Measurements from ENCODE around the gene AGAP3. TPM values are rescaled to one million over a fixed set of nuclear protein-coding genes. Genes with fewer than 3 reads are reported as not detected.

The AGAP3 gene
- total RNA-seq, 1 experiment from 2014 or later = 79.6 TPM

DNA sequence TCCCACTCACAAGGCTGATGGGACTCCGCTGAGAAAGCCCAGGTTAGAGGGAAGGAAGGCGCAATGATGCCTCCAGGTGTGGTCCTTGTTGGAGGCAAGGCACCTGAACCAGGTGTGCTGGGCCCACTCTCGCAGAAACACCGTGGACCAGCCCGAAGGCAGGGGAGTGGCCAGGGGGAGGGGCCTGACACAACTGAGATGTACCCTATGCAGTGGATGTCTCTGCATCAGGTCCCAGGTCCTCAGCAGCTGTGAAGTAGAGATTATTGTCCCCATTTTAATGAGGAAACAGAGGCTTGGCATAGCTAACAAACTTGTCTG is 49.2 kb downstream of the AGAP3 start:
- in situ Hi-C loops (cut with HindIII; ENCODE audit: low pct_unique_long_range_greater_than_20kb, low sequenced_read_pairs) = no loop called here

DNA sequence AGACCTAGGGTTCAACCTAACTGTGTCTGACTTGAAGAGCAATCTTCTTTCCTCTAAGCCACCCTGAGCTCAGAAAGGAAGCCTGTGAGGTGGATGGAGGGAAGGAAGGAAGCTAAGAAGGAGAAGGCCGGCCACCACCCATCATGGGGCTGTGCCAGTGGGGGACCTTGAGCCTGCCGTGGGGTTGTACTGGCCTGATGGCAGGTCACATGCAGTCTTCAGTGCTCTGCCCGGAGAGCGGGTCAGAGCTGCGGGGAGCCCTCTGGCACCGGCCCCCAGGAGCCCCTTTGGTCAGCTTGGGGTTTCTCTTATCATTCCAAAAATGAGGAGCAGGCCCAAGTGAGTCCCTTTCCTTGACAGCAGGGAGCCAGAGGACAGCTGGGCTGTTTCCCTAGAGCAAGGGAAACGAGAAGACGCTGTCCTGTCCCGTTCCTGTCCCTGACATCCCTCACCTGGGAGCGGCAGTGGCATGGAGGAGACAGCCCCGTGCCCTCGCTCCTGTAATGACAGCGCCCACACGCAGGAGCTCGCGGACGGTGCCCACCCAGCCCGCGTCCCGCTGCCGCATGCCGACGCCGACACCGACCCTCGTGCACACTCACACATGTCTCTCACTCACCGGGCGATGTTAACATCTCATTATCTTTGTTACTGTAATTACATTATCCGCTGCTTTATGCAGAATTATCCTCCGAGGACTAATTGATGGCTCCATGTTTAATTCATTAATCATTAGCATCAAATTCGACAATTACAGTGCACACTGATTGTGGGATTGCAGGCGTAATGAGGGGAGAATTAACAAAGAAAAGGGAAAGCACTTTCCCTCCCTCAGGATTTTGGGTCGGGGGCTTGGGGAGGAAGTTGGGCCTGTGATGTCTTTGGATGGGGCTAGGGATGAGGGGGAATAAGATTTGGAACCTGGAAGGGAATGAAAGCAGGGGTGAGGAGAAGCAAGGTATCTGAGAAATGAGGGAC is 49.9 kb downstream of the AGAP3 start:
- DNase-seq (ENCODE audit: low read depth, low spot score) = no peak
- in situ Hi-C loops (cut with HindIII; ENCODE audit: low pct_unique_long_range_greater_than_20kb, low sequenced_read_pairs) = no loop called here

More for the DNA sequence above, 49.2 kb downstream of the AGAP3 start:
- DNase-seq (ENCODE audit: low read depth, low spot score) = no peak

DNA sequence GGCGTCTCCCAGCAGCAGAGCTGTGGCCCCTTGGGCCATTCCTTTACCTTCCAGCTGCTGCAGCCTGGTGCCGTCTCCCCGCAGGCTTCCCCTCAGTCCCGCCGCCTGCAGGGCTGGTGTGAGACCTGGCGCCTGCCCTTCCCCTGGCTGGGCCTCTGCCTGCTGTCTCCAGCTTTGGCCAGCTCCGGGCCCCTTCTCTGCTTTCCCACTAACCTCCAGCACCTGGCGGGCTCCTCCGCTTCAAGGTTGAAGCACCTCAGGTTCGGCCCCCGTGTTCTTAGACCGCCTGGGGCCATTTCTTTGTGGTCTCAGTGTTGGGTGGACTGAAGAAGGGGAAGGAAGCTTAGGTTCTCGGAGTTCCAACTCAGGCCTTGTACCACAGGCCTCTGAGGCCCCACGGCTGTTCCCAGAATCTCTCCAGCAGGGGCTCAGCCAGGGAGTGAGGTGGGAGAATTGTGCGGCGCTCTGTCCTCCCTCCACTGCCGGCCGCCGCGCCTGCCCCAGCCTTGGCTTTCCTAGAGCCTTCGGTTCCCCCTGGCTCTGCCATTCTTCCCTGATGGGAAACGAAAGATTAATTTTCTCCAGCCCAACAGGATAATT is 50.9 kb downstream of the AGAP3 start:
- no peak for DNase-seq (ENCODE audit: low read depth, low spot score)
- in situ Hi-C loops (cut with HindIII; ENCODE audit: low pct_unique_long_range_greater_than_20kb, low sequenced_read_pairs) = no loop called here

DNA sequence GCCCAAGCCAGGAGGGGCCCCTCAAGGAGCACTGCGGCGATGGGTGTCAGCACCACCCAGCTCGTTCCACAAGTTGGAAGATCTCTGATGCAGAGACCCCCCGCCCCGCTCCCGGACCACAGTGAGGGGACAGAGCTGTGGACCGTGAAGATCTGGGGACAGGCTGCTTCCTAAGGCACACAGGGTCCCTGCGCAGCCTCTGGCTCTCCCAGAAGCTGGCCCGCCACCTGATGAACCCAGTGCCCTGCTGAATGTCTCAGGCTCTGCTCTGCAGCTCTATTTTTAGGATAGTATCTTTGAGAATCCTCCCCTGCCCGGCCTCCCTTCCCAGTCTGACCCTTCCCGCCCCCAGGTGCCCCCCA is 51.5 kb downstream of the AGAP3 start:
- in situ Hi-C loops (cut with HindIII; ENCODE audit: low pct_unique_long_range_greater_than_20kb, low sequenced_read_pairs) = no loop called here
- no peak for DNase-seq (ENCODE audit: low read depth, low spot score)

DNA sequence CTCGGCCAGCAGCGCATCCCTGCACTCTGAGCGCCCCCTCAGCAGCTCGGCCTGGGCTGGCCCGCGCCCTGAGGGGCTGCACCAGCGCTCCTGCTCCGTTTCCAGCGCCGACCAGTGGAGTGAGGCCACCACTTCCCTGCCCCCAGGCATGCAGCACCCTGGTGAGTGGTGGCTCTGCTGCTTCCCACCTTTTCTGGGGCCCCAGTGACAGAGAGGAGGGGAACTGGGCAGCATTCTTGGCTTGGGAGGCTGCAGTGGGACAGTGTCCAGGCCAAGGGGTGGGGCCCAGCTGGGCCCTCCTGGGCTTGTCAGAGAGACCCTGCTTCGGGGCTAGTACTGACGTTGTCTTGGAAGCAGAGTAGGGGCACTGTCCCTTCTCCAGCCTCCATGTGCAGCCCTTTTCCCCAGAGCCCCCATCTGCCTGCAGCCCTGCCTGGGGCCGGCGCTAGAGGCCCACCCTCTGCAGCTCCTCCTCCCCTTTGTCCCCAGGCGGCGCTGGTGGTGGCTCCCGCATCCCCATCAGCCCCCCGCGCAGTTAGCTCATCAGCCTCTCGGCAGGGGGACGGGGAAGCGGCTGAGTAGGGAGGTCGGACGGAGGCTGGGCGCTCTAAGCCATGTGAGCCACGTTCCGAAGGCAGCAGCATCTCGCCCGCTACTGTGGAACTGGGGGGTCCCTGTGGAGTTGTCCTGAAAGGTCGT is 52.0 kb downstream of the AGAP3 start:
- DNase-seq (ENCODE audit: low read depth, low spot score) = no peak
- in situ Hi-C loops (cut with HindIII; ENCODE audit: low pct_unique_long_range_greater_than_20kb, low sequenced_read_pairs) = no loop called here

DNA sequence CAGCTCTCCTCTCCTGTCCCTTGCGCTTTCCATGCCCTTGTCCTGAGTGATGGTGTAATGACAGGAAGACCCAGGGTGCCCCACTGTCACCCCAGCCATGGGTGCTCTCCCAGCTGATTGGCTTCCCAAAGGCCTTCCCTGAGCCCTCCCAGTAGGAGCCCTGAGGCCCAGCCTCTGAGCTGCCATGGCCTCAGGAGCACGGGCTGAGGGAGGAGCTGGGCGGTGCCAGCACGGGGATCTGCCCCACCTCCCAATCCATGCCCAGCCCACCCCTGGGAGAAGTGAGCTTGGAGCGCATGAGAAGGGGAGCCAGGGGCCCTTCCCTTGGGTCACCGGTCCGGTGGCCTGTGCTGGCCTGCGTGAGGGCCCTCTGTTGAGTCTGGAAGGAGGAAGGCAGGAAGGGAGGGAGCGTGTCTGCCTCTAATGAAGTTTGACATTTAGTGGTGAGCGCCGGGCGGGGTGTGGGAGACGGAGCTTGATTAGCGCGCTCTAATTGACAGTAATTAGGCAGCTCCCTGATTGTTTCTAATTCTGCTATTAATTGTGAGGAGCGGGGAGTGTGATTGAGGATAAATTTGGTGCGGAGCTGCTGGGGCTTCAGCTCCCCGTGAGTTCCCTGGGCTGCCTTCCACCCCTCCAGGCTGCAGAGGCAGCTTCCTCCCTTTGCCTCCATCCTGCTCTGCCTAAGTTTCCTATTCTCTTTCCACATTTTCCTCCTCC is 53.0 kb downstream of the AGAP3 start:
- in situ Hi-C loops (cut with HindIII; ENCODE audit: low pct_unique_long_range_greater_than_20kb, low sequenced_read_pairs) = no loop called here
- peak; percentile 28 for DNase-seq (ENCODE audit: low read depth, low spot score)

DNA sequence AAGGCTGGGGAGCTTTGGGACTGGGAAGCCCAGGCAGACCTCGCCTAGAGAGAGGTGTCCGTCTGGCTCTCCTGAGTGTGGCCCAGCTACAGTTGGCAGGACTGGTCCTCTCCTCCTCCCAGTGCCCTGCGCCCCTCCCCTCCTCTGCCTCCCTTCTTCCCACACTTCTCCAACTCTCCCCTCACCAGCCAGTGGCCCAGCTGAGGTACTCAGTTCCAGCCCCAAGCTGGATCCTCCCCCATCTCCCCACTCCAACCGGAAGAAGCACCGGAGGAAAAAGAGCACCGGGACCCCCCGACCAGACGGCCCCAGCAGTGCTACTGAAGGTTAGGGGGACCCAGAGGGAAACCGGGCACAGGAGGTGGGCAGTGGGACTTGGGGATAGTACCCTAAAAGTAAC is 53.5 kb downstream of the AGAP3 start:
- no peak for DNase-seq (ENCODE audit: low read depth, low spot score)
- in situ Hi-C loops (cut with HindIII; ENCODE audit: low pct_unique_long_range_greater_than_20kb, low sequenced_read_pairs) = no loop called here

DNA sequence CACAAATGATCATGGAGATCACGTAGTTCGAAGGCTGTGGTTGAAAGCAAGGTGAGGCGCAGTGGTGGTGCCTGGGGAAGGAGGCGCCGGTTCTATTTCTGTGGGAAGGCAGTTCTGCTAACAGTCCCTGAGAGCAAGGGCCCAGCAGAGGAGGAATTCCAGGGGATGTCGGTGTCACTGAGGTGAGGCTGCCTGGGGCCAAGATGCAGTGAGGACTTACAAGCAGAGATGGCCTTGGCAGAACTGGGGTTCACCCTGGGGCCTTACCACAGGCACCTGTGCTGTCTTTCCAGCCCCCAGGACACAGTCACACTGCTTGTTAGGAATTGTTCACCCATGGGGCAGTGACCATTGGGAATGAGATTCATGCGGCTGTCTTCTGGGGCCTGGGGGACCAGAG is 54.6 kb downstream of the AGAP3 start:
- in situ Hi-C loops (cut with HindIII; ENCODE audit: low pct_unique_long_range_greater_than_20kb, low sequenced_read_pairs) = no loop called here
- no peak for DNase-seq (ENCODE audit: low read depth, low spot score)

DNA sequence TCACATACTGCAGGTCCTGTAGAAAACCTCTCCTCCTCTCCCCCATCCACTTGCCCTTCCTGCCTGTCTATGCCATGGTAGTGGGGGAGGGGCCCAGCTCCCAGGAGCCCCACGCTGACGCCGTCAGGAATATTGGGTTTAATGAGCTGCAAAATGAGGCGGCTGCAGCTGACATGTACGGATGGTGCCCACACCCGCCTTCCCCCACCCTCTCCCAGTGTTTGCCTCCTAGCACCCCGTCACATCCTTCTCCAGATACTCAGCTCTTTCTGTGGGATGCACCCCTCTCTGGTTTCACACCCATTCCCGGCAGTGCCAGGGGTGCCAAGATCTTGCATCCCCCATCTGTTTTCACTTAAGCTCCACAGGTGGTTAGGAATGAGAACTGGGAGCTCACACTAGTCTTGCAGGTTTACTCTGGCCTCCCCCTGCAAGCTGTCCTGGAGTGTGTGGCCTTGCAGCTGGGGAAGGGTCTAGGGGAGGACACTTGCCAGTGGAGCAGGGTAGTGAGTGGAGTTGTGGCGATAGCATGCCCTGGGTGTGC is 55.1 kb downstream of the AGAP3 start:
- in situ Hi-C loops (cut with HindIII; ENCODE audit: low pct_unique_long_range_greater_than_20kb, low sequenced_read_pairs) = no loop called here
- no peak for DNase-seq (ENCODE audit: low read depth, low spot score)

DNA sequence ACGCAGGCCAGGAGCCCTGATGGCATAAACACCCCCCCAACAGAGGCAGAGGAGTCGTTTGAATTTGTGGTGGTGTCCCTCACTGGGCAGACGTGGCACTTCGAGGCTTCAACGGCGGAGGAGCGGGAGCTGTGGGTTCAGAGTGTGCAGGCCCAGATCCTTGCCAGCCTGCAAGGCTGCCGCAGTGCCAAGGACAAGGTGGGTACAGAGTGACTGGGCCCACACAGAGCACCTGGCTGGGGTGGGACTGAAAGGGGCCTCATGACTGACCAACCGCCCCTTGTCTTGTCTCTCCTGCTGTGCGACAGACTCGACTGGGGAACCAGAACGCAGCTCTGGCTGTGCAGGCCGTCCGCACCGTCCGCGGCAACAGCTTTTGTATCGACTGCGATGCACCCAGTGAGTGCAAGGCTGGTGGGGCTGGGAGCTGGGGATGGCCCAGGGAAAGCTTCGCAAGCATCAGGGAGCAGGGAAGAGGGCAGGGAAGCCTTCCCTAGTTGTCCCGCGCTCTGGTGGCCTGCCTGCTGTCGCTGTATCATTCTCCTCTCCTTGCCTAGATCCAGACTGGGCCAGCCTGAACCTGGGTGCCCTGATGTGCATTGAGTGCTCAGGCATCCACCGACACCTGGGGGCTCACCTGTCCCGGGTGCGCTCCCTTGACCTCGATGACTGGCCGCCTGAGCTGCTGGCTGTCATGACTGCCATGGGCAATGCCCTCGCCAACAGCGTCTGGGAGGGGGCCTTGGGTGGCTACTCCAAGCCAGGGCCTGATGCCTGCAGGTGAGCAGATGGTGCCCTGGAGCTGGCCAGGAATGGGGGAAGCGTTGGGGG is 55.8 kb downstream of the AGAP3 start:
- DNase-seq (ENCODE audit: low read depth, low spot score) = no peak
- in situ Hi-C loops (cut with HindIII; ENCODE audit: low pct_unique_long_range_greater_than_20kb, low sequenced_read_pairs) = no loop called here

DNA sequence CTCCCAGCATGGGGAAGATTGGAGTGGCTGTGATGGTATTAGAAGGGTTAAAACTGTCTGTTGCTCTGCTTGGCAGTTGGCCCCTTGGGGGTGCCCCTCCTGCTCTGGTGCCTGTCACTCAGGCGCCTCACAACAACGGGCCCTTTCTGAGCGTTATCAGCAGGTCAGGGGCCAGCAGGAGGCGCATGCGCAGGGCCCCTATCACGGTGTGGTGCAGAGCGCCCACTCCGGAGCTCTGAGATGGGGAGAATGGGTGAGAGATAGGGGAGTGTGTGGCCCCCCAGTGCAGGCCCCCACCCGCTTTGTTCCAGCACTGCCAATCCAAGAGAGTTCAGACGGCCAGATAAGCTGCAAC is 56.4 kb downstream of the AGAP3 start:
- DNase-seq (ENCODE audit: low read depth, low spot score) = no peak
- in situ Hi-C loops (cut with HindIII; ENCODE audit: low pct_unique_long_range_greater_than_20kb, low sequenced_read_pairs) = no loop called here

DNA sequence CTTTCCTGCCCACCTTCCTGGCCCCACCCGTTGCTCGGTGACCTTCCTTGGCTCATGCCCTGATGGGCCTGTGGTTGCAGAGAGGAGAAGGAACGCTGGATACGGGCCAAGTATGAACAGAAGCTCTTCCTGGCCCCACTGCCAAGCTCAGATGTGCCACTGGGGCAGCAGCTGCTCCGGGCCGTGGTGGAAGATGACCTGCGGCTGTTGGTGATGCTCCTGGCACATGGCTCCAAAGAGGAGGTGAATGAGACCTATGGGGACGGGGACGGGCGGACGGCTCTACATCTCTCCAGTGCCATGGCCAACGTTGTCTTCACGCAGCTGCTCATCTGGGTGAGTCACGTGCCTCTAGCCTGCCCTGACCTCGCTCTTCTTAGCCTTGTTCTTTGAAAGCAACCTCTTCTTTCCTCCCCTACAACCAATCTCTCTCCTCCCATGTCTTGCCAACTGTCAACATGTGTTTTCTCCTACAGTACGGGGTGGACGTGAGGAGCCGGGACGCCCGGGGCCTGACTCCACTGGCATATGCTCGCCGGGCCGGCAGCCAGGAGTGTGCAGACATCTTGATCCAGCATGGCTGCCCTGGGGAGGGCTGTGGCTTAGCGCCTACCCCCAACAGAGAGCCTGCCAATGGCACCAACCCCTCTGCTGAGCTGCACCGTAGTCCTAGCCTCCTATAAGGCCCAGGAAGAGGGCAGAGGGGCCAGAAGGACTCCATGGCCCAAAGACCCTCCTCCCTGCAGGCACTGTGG is 57.2 kb downstream of the AGAP3 start:
- no peak for DNase-seq (ENCODE audit: low read depth, low spot score)
- in situ Hi-C loops (cut with HindIII; ENCODE audit: low pct_unique_long_range_greater_than_20kb, low sequenced_read_pairs) = no loop called here

DNA sequence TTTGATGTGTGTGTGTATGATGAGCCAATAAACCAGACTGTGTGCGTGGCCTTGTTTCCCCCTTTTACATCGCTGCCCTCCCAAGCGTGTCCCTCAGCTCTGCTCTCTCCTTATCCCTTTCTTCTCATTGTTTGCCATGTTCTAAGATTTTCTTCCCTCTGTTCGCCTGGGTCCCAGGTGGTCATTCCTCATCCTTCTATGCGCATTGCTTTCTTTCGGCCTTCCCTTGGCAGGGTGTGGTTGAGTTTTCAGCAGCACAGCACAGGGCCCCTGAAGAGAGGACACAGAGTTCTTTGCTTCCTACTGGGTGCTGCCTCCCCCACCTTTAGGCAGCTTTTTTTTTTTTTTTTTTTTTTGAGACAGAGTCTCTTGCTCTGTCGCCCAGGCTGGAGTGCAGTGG is 58.1 kb downstream of the AGAP3 start:
- in situ Hi-C loops (cut with HindIII; ENCODE audit: low pct_unique_long_range_greater_than_20kb, low sequenced_read_pairs) = no loop called here

DNA sequence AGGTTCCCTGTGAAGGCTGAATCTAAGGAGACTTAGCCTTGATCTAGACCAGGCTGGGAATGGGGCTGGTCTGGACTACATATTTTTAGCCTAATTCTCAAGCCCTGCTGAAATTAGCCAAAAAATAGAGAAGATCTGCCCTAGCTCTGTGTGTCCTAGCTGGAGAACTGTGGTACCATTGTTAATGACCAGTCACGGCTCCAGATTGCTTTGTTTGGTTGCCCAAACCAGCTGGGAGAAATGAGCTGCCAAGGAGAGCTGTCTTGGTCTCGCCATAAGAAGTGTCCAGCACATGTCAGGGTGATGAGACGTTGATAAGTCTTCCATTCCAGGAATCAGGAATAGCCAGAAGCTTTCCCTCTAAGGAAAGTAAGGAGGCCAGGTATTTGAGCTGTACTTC is 60.5 kb downstream of the AGAP3 start:
- DNase-seq (ENCODE audit: low read depth, low spot score) = peak; percentile 27
- in situ Hi-C loops (cut with HindIII; ENCODE audit: low pct_unique_long_range_greater_than_20kb, low sequenced_read_pairs) = no loop called here

More for the DNA sequence above, 58.1 kb downstream of the AGAP3 start:
- DNase-seq (ENCODE audit: low read depth, low spot score) = no peak

DNA sequence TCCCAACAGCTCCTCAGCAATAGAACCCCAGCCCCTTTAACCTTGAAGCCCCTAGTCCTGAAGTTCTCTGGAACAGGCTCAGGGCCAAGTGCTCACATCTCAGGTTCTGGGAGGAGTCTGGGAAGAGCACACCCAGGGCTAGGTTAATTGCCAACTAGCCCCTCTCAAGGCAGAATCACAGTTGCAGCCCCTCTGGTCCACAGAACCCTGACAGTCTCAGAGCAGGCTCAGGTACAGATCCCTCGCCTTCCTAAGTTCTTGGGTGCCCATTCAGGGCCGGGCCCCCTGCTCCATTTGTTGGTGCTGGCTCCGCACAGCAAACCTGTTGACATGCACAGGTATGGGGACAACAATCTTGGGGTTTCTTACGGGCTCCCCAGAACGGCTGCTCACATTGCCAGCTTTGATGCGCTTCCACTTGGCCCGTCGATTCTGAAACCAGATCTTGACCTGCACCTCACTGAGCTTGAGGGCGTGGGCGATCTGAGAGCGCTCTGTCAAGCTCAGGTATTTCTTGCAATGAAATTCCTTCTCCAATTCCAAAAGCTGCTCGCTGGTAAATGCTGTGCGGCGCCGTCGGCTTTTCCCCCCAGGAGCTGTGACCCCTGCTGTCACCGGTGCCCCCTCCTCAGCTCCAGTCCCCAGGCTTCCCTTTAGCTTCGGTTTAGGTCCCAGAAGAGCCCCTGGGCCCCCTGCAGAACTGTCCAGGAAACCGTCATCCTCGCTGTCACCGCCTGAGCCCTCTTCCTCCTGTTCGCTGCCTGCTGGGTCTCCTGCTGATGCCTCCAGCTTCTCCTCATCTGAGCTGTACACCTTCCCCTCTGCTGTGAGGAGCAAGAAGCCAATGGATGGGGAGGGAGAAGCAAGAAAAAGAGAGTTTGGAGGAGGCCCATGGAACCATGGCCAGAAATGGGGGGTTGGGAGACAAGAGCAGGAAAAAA is 62.3 kb downstream of the AGAP3 start:
- in situ Hi-C loops (cut with HindIII; ENCODE audit: low pct_unique_long_range_greater_than_20kb, low sequenced_read_pairs) = no loop called here
- DNase-seq (ENCODE audit: low read depth, low spot score) = no peak

DNA sequence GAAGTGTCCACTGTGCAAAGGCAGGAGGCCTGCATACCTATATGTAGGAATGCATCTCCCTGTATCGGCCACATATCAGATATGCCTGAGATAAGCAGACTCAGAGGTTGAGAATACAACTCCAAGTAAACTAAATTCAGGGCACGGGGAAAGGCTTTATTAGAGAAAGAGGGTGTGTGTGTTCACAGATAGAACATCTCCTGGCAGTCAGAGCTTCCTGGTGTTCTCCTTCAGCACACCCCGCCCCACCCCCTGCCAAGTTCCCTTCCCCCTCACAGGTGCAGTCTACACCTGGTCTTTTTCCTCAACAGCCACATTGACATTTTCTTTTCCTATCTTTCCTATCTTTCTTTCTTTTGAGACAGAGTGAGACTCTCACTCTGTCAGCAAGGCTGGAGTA is 64.1 kb downstream of the AGAP3 start:
- DNase-seq (ENCODE audit: low read depth, low spot score) = no peak
- in situ Hi-C loops (cut with HindIII; ENCODE audit: low pct_unique_long_range_greater_than_20kb, low sequenced_read_pairs) = no loop called here
